Large intestine (tissue), 3 donors: Measurements from ENCODE around the gene HMGCS2. TPM values are rescaled to one million over a fixed set of nuclear protein-coding genes. Genes with fewer than 3 reads are reported as not detected.

Source experiments
- DNase-seq, 2 donors: peaks; one replicate each; pipeline versions ENCODE4 v3.0.0 to v3.0.0-alpha.2; 2013
- H3K27ac ChIP-seq: one replicate; pipeline ENCODE4 v1.5.1; 2013; ENCODE audit warnings: low read length
- H3K27me3 ChIP-seq: 2 replicates; pipeline ENCODE4 v1.6.1; 2013; ENCODE audit warnings: low read length; ENCODE audit not compliant: control insufficient read depth, insufficient read depth
- H3K36me3 ChIP-seq: 2 replicates; pipeline ENCODE4 v1.6.1; 2013; ENCODE audit warnings: low read length; ENCODE audit not compliant: control insufficient read depth, insufficient read depth
- H3K4me1 ChIP-seq: one replicate; pipeline ENCODE4 v1.6.1; 2013; ENCODE audit warnings: low read length; ENCODE audit not compliant: control insufficient read depth, insufficient read depth
- H3K4me3 ChIP-seq: one replicate; pipeline ENCODE4 v1.5.1; 2013; ENCODE audit warnings: low read length
- H3K9me3 ChIP-seq: one replicate; pipeline ENCODE4 v1.6.1; 2013; ENCODE audit warnings: mild to moderate bottlenecking, low read depth, low read length, moderate library complexity; ENCODE audit not compliant: control insufficient read depth
- WGBS: methylation state at CpG from one replicate; pipeline ENCODE4 v1.1.5; 2013; ENCODE audit warnings: low lambda C conversion rate; ENCODE audit not compliant: insufficient coverage; 5-methylcytosine and 5-hydroxymethylcytosine counted together
- polyA plus RNA-seq: library from polyadenylated mRNA; unstranded; fragments of 120-200 nt; gene quantifications from one replicate; pipeline ENCODE4 v1.2.1, GENCODE V29; 2013

Gene HMGCS2
- polyA plus RNA-seq, 1 donor, result 71.7 TPM

- Histone ChIP-seq H3K27me3 (no peaks in the 10 kb centered on the region), H3K36me3 (peaks cover 81% of the 10 kb centered on the region), H3K4me1 (peaks cover 19% of the 10 kb centered on the region), H3K9me3 (no peaks in the 10 kb centered on the region), H3K27ac (no peak overlapping the region), H3K4me3 (no peak overlapping the region)
- WGBS, result no CpG with 5 or more reads among the region's 3 CpGs
- no peak for DNase-seq
Measured at GRCh38 chr1:119733754-119734153, 35.0 kb downstream of the HMGCS2 start.

- Histone ChIP-seq H3K36me3 (peaks cover 82% of the 10 kb centered on the region), H3K27ac (peak overlapping the region; percentile 6), H3K4me3 (no peak overlapping the region), H3K4me1 (peaks cover 19% of the 10 kb centered on the region), H3K27me3 (no peaks in the 10 kb centered on the region), H3K9me3 (no peaks in the 10 kb centered on the region)
- no peak for DNase-seq
- 60% methylated on average over 1 of the region's 11 CpGs for WGBS
Measured at GRCh38 chr1:119732465-119733168, 36.1 kb downstream of the HMGCS2 start.

DNA sequence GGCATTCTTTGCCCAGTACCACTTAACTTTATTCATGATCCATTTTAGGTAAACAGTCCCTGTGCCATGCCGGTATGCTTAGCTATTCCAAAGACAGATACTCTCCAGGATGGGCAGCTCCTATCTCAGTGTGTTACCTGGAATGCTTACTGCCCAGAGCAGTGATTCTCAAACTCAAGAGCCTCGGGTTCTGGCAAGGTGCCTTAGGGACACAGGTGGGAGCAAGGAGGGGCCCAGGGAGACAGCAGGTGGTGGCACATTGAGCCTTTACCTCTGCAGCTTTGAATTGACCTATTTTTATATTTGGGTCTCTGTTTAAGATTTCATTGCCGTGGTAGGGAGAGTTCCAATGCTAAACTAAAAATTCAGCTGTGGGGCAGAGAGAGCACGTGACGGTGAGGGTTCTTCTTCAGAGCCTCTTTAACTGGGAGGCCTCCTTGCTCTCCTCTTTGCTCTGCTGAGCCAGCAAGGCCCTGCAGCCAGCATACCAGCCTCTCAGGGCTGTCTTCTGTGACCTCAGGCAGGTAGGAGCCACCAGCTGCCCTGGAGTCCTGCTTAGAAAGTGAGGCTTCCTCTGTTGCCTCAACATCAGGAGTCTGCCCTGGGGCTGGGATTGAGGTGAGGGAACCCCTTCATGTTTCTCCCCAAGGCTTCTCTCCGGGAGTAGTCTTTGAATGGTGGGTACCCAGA is 36.8 kb downstream of the HMGCS2 start:
- Histone ChIP-seq H3K4me3 (no peak overlapping the region), H3K4me1 (peaks cover 15% of the 10 kb centered on the region), H3K27me3 (no peaks in the 10 kb centered on the region), H3K36me3 (peaks cover 84% of the 10 kb centered on the region), H3K9me3 (no peaks in the 10 kb centered on the region), H3K27ac (peak overlapping the region; percentile 6)
- no peak for DNase-seq
- WGBS, result no CpG with 5 or more reads among the region's 6 CpGs

- H3K36me3 ChIP-seq, result peaks cover 84% of the 10 kb centered on the region
- no CpG with 5 or more reads among the region's 5 CpGs for WGBS
- no peaks in the 10 kb centered on the region for H3K9me3 ChIP-seq
Measured at GRCh38 chr1:119731060-119731459, 37.6 kb downstream of the HMGCS2 start.

DNA sequence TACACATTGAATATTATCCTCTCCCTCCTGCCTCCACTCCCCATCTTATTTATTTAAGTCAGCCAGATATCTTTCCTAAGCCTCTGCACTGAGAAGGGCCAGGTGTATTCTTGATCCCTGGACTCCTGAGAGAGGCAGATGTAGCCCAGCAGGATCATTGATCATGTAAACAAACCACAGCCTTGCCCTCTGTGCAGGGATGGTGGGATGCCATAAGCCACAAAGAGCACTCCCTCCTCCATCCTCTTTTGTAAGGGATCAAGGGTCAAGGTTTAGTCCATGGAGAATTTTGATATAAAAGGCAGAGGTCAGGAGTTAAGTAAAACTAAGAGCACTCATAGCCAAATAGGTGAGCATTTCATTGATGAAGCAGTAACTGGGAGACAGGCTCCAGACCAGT is 39.7 kb downstream of the HMGCS2 start:
- no peak for DNase-seq
- Histone ChIP-seq H3K36me3 (peaks cover 76% of the 10 kb centered on the region), H3K9me3 (no peaks in the 10 kb centered on the region), H3K4me1 (peaks cover 38% of the 10 kb centered on the region), H3K27me3 (no peaks in the 10 kb centered on the region), H3K4me3 (no peak overlapping the region), H3K27ac (no peak overlapping the region)

More at GRCh38 chr1:119731060-119731459, 37.6 kb downstream of the HMGCS2 start:
- no peak for DNase-seq
- Histone ChIP-seq H3K4me1 (peaks cover 21% of the 10 kb centered on the region), H3K27me3 (no peaks in the 10 kb centered on the region), H3K27ac (no peak overlapping the region), H3K4me3 (no peak overlapping the region)

- Histone ChIP-seq H3K36me3 (peaks cover 81% of the 10 kb centered on the region), H3K9me3 (no peaks in the 10 kb centered on the region), H3K27me3 (no peaks in the 10 kb centered on the region), H3K27ac (peak overlapping the region; percentile 30), H3K4me3 (no peak overlapping the region), H3K4me1 (peaks cover 49% of the 10 kb centered on the region)
- DNase-seq, result peak in 1 of 2 donors; percentile 64
- WGBS, result no CpG with 5 or more reads among the region's 1 CpG
Measured at GRCh38 chr1:119727991-119728390, 40.7 kb downstream of the HMGCS2 start.

DNA sequence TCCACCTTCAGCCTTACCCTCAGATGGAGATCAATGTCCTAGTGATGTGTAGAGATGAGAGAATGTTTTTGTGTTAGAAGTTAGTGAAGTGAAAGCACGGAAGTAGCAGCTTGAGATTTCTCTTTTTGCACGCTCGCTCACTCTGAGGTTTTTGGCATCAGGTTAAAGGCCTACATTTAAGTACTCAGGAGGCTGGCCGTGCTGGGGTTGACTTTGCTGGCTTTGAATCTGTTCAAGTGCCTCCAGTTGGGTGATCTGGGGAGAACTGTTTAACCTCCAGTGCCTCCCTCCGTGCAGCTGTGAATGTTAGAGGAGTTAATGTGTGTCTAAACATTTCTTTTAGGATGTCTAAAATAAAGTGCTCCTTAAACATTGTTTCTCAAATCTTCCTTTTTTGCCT is 43.1 kb downstream of the HMGCS2 start:
- Histone ChIP-seq H3K27ac (peak overlapping the region; percentile 79), H3K9me3 (no peaks in the 10 kb centered on the region), H3K4me1 (peaks cover 68% of the 10 kb centered on the region), H3K36me3 (peaks cover 69% of the 10 kb centered on the region), H3K27me3 (no peaks in the 10 kb centered on the region), H3K4me3 (no peak overlapping the region)
- no peak for DNase-seq
- no CpG with 5 or more reads among the region's 5 CpGs for WGBS

DNA sequence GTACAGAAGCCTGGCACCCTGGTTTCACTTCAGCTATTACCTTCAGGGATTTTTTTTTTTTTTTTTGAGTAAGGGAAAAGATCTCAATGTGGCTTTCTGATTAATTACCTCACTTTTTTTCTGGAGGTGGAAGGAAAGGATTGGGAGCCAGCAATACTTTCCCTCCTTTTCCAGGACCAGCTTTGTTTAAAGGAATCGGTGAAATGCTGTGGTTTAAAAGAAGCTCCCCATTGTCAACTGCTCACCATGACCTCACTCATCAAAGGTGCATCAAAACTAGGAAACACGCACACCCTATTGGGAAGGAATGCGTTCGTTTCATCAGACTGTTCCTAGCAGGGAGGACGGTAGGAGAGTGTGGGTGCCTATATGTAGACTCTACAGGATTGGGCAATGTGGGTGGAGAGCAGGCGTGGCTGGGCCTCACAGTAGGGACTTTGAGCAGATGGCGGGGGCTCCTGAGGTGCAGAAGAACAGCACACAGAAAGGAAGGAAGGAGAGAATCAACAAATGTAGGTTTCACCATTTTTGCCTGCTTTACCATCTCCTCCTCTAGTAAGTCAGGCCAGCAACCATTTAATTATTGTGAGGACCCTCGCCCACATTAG is 44.0 kb downstream of the HMGCS2 start:
- Histone ChIP-seq H3K4me3 (no peak overlapping the region), H3K27me3 (no peaks in the 10 kb centered on the region), H3K4me1 (peaks cover 70% of the 10 kb centered on the region), H3K27ac (peak overlapping the region; percentile 79), H3K9me3 (no peaks in the 10 kb centered on the region), H3K36me3 (peaks cover 65% of the 10 kb centered on the region)
- DNase-seq, result peak; percentile 88 to 94
- WGBS, result no CpG with 5 or more reads among the region's 8 CpGs

- peaks cover 40% of the 10 kb centered on the region for H3K36me3 ChIP-seq
- no peaks in the 10 kb centered on the region for H3K27me3 ChIP-seq
- H3K27ac ChIP-seq, result peak overlapping the region; percentile 79
- WGBS, result no CpG with 5 or more reads among the region's 5 CpGs
- peak; percentile 73 to 92 for DNase-seq
- H3K4me3 ChIP-seq, result no peak overlapping the region
- no peaks in the 10 kb centered on the region for H3K9me3 ChIP-seq
- peaks cover 79% of the 10 kb centered on the region for H3K4me1 ChIP-seq
Measured at GRCh38 chr1:119721896-119722295, 46.8 kb downstream of the HMGCS2 start.

DNA sequence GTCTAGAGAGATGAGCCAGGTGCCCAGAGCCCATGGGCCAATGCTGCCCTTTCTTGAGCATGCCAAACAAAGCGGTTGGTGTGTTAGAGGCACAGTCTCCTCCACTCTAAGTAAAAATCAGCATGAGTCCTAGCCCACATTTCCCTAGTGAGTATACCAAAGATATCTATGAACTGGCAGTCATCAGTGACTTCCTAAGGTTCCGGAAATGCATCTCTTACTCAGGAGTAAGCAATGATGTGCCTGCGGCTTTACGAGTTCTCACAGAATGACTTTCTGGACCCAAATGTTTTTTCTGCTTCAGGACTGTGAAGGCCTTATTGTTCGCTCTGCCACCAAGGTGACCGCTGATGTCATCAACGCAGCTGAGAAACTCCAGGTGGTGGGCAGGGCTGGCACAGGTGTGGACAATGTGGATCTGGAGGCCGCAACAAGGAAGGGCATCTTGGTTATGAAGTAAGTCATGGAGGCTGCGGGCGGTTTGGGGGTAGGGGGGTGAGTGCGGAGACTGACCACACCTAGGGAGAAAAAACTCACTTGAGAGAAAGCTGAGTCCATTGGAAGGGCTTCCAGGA is 47.8 kb downstream of the HMGCS2 start:
- H3K4me3 ChIP-seq, result no peak overlapping the region
- peaks cover 75% of the 10 kb centered on the region for H3K4me1 ChIP-seq
- peak overlapping the region; percentile 79 for H3K27ac ChIP-seq
- no CpG with 5 or more reads among the region's 11 CpGs for WGBS
- DNase-seq, result no peak
- H3K9me3 ChIP-seq, result no peaks in the 10 kb centered on the region
- H3K36me3 ChIP-seq, result peaks cover 31% of the 10 kb centered on the region
- H3K27me3 ChIP-seq, result no peaks in the 10 kb centered on the region
